HEK293 (cell line): ENCODE measurements around the gene FSTL4.

Source experiments
- CTCF ChIA-PET: fragments of 350-600 bp; formaldehyde crosslinking; extraction: SDS; loops from one replicate; lab custom pipeline; 2021; ENCODE audit warnings: antibody characterized with exemption; lab: Yijun Ruan, JAX
- POLR2A ChIA-PET: fragments of 300-600 bp; formaldehyde crosslinking; extraction: SDS; loops from one replicate; lab custom pipeline; 2020; ENCODE audit warnings: antibody characterized with exemption, inconsistent platforms; lab: Yijun Ruan, JAX
- H3K27ac ChIP-seq: fragments of 200-500 bp; sonication (Bioruptor generic); 2 replicates; pipeline ENCODE4 v1.5.1; 2014; ENCODE audit warnings: low read depth, low read length, control low read depth, inconsistent platforms; ENCODE audit errors: extremely low read depth
- H3K36me3 ChIP-seq, 2 experiments: fragments of 200-500 bp in 1 of 2; sonication (Bioruptor generic) in 1 of 2; 1 replicate in 1 of 2; 2 replicates in 1 of 2; pipeline ENCODE4 v1.5.1; 2014 to 2017; ENCODE audit warnings: inconsistent platforms in 2 of 2, low read length in 2 of 2; ENCODE audit not compliant: control insufficient read depth in 2 of 2, insufficient read depth in 1 of 2
- H3K4me1 ChIP-seq: fragments of 200-500 bp; sonication (Bioruptor generic); 2 replicates; pipeline ENCODE4 v1.5.1; 2014; ENCODE audit warnings: mild to moderate bottlenecking, low read length, inconsistent platforms; ENCODE audit not compliant: control insufficient read depth, insufficient read depth
- H3K4me3 ChIP-seq: 2 replicates; pipeline ENCODE4 v1.5.1; 2011; ENCODE audit warnings: low read depth, mild to moderate bottlenecking, control low read depth, low read length, moderate library complexity
- H3K9me3 ChIP-seq: fragments of 200-500 bp; sonication (Bioruptor generic); 2 replicates; pipeline ENCODE4 v1.5.1; 2014; ENCODE audit warnings: low read depth, low read length, inconsistent platforms; ENCODE audit not compliant: control insufficient read depth, insufficient read depth
- BCL6B ChIP-seq: fragments of 450-650 bp; formaldehyde crosslinking; IDR thresholded peaks from 2 replicates; pipeline ENCODE4 v1.5.1; 2017; ENCODE audit warnings: missing biosample characterization, missing genetic modification characterization
- INSM2 ChIP-seq: fragments of 450-650 bp; formaldehyde crosslinking; IDR thresholded peaks from 2 replicates; pipeline ENCODE4 v1.5.1; 2016; ENCODE audit warnings: missing biosample characterization, missing genetic modification characterization
- ZBTB48 ChIP-seq: fragments of 450-650 bp; formaldehyde crosslinking; IDR thresholded peaks from 2 replicates; pipeline ENCODE4 v1.5.1; 2016; ENCODE audit warnings: missing biosample characterization, missing genetic modification characterization
- ZNF133 ChIP-seq: fragments of 450-650 bp; formaldehyde crosslinking; IDR thresholded peaks from 2 replicates; pipeline ENCODE4 v1.5.1; 2016; ENCODE audit warnings: missing biosample characterization, missing genetic modification characterization
- ZNF530 ChIP-seq: fragments of 450-650 bp; formaldehyde crosslinking; IDR thresholded peaks from 2 replicates; pipeline ENCODE4 v1.5.1; 2016; ENCODE audit warnings: low read depth, missing biosample characterization, missing genetic modification characterization
- ZNF654 ChIP-seq: fragments of 450-650 bp; formaldehyde crosslinking; IDR thresholded peaks from 2 replicates; pipeline ENCODE4 v1.5.1; 2016; ENCODE audit warnings: low read depth, missing biosample characterization, missing genetic modification characterization
- ZNF768 ChIP-seq: fragments of 450-650 bp; formaldehyde crosslinking; IDR thresholded peaks from 2 replicates; pipeline ENCODE4 v1.5.1; 2018; ENCODE audit warnings: missing biosample characterization, mild to moderate bottlenecking, missing genetic modification characterization
- TF ChIP-seq, protein P1 (sequence below): fragments of 450-650 bp; formaldehyde crosslinking; IDR thresholded peaks from 2 replicates; pipeline ENCODE4 v1.5.1; 2016; ENCODE audit warnings: missing biosample characterization, missing genetic modification characterization
- TF ChIP-seq, protein P2 (sequence below): fragments of 450-650 bp; formaldehyde crosslinking; IDR thresholded peaks from 2 replicates; pipeline ENCODE4 v1.5.1; 2017; ENCODE audit warnings: missing biosample characterization, mild to moderate bottlenecking, missing genetic modification characterization, moderate library complexity
- TF ChIP-seq, protein P3 (sequence below): fragments of 450-650 bp; formaldehyde crosslinking; IDR thresholded peaks from 2 replicates; pipeline ENCODE4; 2016; ENCODE audit warnings: missing biosample characterization, missing genetic modification characterization
- TF ChIP-seq, protein P4 (sequence below): fragments of 450-650 bp; formaldehyde crosslinking; IDR thresholded peaks from 2 replicates; pipeline ENCODE4 v1.5.1; 2016; ENCODE audit warnings: missing biosample characterization, missing genetic modification characterization

Gene FSTL4

GRCh38 chr5:133353741-133354140, 258.6 kb downstream of the FSTL4 start:
- ChIA-PET POLR2A (no interaction called here), CTCF (no interaction called here)
- no peak overlapping the region for H3K27ac ChIP-seq
- H3K9me3 ChIP-seq = no peaks in the 10 kb centered on the region
- no peaks in the 10 kb centered on the region for H3K36me3 ChIP-seq
- H3K4me1 ChIP-seq = no peaks in the 10 kb centered on the region
- H3K4me3 ChIP-seq = no peak overlapping the region
- TF ChIP-seq, protein P1, sequence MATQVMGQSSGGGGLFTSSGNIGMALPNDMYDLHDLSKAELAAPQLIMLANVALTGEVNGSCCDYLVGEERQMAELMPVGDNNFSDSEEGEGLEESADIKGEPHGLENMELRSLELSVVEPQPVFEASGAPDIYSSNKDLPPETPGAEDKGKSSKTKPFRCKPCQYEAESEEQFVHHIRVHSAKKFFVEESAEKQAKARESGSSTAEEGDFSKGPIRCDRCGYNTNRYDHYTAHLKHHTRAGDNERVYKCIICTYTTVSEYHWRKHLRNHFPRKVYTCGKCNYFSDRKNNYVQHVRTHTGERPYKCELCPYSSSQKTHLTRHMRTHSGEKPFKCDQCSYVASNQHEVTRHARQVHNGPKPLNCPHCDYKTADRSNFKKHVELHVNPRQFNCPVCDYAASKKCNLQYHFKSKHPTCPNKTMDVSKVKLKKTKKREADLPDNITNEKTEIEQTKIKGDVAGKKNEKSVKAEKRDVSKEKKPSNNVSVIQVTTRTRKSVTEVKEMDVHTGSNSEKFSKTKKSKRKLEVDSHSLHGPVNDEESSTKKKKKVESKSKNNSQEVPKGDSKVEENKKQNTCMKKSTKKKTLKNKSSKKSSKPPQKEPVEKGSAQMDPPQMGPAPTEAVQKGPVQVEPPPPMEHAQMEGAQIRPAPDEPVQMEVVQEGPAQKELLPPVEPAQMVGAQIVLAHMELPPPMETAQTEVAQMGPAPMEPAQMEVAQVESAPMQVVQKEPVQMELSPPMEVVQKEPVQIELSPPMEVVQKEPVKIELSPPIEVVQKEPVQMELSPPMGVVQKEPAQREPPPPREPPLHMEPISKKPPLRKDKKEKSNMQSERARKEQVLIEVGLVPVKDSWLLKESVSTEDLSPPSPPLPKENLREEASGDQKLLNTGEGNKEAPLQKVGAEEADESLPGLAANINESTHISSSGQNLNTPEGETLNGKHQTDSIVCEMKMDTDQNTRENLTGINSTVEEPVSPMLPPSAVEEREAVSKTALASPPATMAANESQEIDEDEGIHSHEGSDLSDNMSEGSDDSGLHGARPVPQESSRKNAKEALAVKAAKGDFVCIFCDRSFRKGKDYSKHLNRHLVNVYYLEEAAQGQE (tag by site-specific recombination) = peak; percentile 85
- TF ChIP-seq ZNF768 (tag by site-specific recombination) (no peak), ZNF530 (tag by site-specific recombination) (no peak), INSM2 (tag by site-specific recombination) (no peak), ZNF133 (tag by site-specific recombination) (no peak)
- TF ChIP-seq, protein P2, sequence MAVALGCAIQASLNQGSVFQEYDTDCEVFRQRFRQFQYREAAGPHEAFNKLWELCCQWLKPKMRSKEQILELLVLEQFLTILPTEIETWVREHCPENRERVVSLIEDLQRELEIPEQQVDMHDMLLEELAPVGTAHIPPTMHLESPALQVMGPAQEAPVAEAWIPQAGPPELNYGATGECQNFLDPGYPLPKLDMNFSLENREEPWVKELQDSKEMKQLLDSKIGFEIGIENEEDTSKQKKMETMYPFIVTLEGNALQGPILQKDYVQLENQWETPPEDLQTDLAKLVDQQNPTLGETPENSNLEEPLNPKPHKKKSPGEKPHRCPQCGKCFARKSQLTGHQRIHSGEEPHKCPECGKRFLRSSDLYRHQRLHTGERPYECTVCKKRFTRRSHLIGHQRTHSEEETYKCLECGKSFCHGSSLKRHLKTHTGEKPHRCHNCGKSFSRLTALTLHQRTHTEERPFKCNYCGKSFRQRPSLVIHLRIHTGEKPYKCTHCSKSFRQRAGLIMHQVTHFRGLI (tag by site-specific recombination) = no peak
- TF ChIP-seq, protein P3, sequence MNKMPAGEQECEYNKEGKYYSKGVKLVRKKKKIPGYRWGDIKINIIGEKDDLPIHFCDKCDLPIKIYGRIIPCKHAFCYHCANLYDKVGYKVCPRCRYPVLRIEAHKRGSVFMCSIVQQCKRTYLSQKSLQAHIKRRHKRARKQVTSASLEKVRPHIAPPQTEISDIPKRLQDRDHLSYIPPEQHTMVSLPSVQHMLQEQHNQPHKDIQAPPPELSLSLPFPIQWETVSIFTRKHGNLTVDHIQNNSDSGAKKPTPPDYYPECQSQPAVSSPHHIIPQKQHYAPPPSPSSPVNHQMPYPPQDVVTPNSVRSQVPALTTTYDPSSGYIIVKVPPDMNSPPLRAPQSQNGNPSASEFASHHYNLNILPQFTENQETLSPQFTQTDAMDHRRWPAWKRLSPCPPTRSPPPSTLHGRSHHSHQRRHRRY (tag by site-specific recombination) = no peak
- TF ChIP-seq, protein P4, sequence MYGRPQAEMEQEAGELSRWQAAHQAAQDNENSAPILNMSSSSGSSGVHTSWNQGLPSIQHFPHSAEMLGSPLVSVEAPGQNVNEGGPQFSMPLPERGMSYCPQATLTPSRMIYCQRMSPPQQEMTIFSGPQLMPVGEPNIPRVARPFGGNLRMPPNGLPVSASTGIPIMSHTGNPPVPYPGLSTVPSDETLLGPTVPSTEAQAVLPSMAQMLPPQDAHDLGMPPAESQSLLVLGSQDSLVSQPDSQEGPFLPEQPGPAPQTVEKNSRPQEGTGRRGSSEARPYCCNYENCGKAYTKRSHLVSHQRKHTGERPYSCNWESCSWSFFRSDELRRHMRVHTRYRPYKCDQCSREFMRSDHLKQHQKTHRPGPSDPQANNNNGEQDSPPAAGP (tag by site-specific recombination) = no peak

- no peak overlapping the region for H3K27ac ChIP-seq
- no peaks in the 10 kb centered on the region for H3K36me3 ChIP-seq
- H3K9me3 ChIP-seq = no peaks in the 10 kb centered on the region
- TF ChIP-seq ZBTB48 (tag by site-specific recombination) (no peak), ZNF654 (tag by site-specific recombination) (no peak), BCL6B (tag by site-specific recombination) (no peak)
- H3K4me3 ChIP-seq = no peak overlapping the region
- no peaks in the 10 kb centered on the region for H3K4me1 ChIP-seq
- ChIA-PET CTCF (interaction anchor here (0.7 kb wide), 1 partner anchor 305 kb away, joined by 4 read pairs; no protein-coding TSS in a partner anchor), POLR2A (no interaction called here)
Measured at GRCh38 chr5:133348406-133348805, 263.9 kb downstream of the FSTL4 start.
